AG04449 (cell line): ENCODE results near the gene STK35.

Experiments
- CTCF ChIA-PET: fragments of 350-600 bp; formaldehyde crosslinking; extraction: SDS; loops from one replicate; lab custom pipeline; 2021; ENCODE audit warnings: antibody characterized with exemption; lab: Yijun Ruan, JAX
- POLR2A ChIA-PET: fragments of 400-600, 350-600 bp; formaldehyde crosslinking; extraction: SDS; loops from one replicate; lab custom pipeline; 2020; ENCODE audit warnings: antibody characterized with exemption, inconsistent platforms; lab: Yijun Ruan, JAX
- DNase-seq: peaks from one replicate; pipeline ENCODE4 v3.0.0-alpha.2; 2010; ENCODE audit warnings: low read depth, low spot score
- H3K4me3 ChIP-seq: 2 replicates; pipeline ENCODE4 v1.5.1; 2011; ENCODE audit warnings: low read depth, mild to moderate bottlenecking, control low read depth, low read length
- TF ChIP-seq, protein P1 (sequence below): IDR thresholded peaks from one replicate; pipeline ENCODE4 v1.5.1; 2011; ENCODE audit warnings: mild to moderate bottlenecking, moderate library complexity, low read length, control low read depth, inconsistent platforms; ENCODE audit not compliant: insufficient read depth; ENCODE audit errors: missing control alignments

The STK35 gene

DNA sequence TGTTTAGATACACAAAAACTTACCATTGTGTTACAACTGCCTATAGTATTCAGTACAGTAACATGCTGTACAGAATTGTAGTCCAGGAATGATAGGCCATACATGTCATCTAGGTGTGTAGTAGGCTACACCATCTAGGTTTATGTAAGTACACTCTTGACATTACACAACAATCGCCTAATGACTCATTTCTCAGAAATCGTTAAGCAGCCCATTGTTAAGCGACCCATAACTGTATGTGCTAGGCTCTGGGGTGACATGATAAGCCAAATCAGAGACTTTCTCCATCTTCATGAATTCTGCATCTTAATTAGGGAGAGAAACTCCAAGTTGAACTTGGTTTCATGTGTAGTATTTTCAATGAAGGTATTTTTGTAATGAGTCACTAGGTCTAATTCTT, 17.2 kb downstream of the STK35 start:
- no peak overlapping the region for H3K4me3 ChIP-seq
- CTCF ChIA-PET, result no interaction called here
- TF ChIP-seq, protein P1, sequence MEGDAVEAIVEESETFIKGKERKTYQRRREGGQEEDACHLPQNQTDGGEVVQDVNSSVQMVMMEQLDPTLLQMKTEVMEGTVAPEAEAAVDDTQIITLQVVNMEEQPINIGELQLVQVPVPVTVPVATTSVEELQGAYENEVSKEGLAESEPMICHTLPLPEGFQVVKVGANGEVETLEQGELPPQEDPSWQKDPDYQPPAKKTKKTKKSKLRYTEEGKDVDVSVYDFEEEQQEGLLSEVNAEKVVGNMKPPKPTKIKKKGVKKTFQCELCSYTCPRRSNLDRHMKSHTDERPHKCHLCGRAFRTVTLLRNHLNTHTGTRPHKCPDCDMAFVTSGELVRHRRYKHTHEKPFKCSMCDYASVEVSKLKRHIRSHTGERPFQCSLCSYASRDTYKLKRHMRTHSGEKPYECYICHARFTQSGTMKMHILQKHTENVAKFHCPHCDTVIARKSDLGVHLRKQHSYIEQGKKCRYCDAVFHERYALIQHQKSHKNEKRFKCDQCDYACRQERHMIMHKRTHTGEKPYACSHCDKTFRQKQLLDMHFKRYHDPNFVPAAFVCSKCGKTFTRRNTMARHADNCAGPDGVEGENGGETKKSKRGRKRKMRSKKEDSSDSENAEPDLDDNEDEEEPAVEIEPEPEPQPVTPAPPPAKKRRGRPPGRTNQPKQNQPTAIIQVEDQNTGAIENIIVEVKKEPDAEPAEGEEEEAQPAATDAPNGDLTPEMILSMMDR, result no peak
- POLR2A ChIA-PET, result no interaction called here
- no peak for DNase-seq

DNA sequence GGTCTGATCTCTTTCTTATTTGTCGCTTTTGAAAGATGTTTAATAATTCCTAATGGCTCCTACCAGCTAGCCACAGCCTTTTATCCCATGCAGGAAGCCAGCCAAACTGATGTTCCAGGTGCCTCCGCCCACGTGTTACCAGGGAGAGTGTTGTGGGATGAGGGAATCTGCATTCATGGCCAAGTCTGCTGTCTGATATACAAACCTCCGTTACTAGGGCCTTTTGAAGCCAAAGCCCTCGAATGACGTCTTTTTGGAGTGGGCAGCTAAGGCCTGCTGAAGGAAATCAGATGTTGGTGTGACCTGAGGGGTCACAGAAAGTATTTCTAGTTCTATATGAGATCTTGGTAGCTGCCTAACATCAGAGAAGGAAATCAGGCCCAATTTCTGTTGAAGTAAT, 21.3 kb downstream of the STK35 start:
- ChIA-PET CTCF (interaction anchor here (1.2 to 2.0 kb wide), 3 partner anchors 14 to 158 kb away, joined by 3 to 7 read pairs (median 6); no protein-coding TSS in a partner anchor), POLR2A (no interaction called here)
- DNase-seq, result no peak
- H3K4me3 ChIP-seq, result no peak overlapping the region
- TF ChIP-seq, protein P1, result no peak

DNA sequence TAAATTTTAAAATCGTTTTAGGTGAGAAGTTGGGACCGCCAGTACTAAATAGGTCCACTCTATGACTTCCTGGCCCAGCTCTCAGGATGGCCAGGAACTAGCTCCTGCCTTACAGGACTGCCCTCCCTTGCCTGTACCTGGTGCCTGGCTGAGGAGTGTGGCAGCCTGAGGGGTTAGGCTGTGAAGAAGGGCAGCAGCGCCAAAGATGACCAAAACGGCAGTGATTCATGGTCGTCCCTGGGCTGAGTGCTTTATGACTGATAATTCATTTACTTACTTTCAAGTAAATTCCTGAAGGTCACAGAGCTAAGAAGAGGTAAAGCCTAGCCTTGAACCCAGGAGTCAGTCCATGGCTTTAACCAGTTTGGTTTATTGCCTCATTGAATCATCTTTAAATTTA, 22.1 kb downstream of the STK35 start:
- POLR2A ChIA-PET, result no interaction called here
- no peak for DNase-seq
- CTCF ChIA-PET, result interaction anchor here (1.2 to 2.0 kb wide), 3 partner anchors 15 to 159 kb away, joined by 3 to 7 read pairs (median 6); no protein-coding TSS in a partner anchor
- H3K4me3 ChIP-seq, result no peak overlapping the region
- TF ChIP-seq, protein P1, result no peak

DNA sequence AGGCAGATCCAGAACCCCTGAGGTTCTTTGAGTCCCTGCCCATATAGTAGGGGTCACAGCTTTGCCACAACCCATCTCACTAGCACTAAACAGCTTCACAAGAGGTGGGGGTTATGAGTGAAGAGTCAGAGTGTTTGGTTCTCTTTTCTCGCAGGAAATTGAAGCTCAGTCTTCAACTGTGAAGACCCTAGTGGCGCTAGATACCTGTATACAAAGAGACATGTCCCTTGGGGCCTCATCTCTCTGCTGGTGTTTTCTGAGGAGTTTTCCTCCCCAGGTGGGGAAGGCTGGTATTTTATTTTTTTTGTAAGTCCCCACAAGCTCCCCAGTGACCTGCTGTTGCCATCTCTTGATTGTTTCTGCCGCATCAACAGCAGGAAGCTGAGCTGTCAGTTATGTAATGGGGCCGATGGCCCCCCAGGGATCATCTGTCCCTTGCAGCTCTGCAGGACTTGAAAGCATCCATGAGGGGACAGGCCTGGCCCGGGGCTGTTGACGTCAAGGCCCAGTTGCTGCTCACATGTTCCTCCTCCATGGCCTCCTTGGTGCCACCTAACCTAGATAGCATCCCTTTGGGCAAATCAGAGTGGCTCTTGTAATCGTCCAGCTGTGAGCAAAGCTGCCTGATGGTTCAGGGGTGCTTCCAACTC, 23.1 kb downstream of the STK35 start:
- ChIA-PET CTCF (interaction anchor here (1.1 to 2.0 kb wide), 5 partner anchors 10 to 48 kb away, joined by 4 to 7 read pairs (median 5); no protein-coding TSS in a partner anchor), POLR2A (no interaction called here)
- H3K4me3 ChIP-seq, result no peak overlapping the region

DNA sequence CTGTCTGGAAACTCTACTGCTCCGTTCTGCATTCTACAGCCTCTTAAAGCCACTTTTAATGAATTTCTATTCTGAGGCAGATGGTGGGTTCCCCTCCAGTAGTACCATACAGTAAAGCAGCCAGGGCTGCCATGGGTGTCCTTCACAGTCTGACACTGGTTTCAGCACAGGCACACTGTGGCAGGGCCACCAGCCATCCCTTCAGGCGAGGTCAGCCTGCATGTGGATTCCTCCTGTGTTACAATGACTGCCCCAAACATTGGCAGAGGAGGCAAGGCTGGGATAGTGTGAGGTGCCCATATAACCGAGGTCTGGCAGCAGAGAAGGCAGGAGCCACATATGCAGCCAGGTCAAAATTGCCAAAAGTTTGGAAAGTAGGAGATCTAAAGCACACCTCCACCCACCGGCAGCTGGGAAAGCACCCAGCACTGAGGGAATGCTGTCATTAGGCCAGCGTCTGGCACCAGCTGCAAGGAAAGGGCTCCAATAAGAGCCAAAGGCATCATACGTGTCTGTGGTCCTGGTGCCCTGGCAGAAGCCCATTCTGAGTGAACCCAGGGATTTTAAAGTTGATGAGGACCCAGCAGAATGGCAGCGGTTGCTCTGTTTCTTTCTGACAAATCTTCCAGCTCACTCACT, 24.0 kb downstream of the STK35 start:
- no peak for DNase-seq
- H3K4me3 ChIP-seq, result no peak overlapping the region
- ChIA-PET POLR2A (no interaction called here), CTCF (interaction anchor here (1.1 to 1.5 kb wide), 3 partner anchors 11 to 47 kb away, joined by 4 to 5 read pairs (median 4); no protein-coding TSS in a partner anchor)
- TF ChIP-seq, protein P1, result no peak

More for the DNA sequence above, 23.1 kb downstream of the STK35 start:
- no peak for DNase-seq
- TF ChIP-seq, protein P1, result no peak

DNA sequence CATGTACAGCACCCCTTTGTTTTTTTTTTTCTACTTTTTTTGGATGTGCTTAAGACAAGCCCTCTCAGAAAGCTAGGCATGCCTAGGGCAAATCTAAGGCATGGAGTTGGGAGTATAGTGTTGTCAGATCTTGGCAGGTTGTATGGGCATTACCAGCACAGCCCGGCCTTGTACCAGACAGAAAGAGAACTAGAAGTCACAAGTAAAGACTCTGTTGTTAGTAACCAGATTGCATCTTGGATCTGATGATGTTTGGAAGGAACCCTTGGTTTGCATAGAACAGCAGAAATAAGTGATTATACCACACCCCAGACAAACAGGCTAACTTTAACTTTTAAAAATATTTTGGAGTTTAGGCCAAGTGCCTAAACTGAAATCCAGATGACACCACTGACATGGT, 25.6 kb downstream of the STK35 start:
- ChIA-PET POLR2A (no interaction called here), CTCF (interaction anchor here (1.4 kb wide), 1 partner anchor 10 kb away, joined by 4 read pairs; no protein-coding TSS in a partner anchor)
- H3K4me3 ChIP-seq, result no peak overlapping the region

More for the DNA sequence above, 25.6 kb downstream of the STK35 start:
- no peak for DNase-seq
- TF ChIP-seq, protein P1, result no peak
